GM21528 (cell line): Measurements from ENCODE around the gene MRGPRX2.

Experiments used
- ATAC-seq: cut with Tn5 transposase; IDR thresholded peaks from one replicate; pipeline ENCODE4 v1.9.1; 2021; ENCODE audit warnings: mild to moderate bottlenecking, moderate library complexity; ENCODE audit not compliant: unreplicated experiment, low FRiP score

The MRGPRX2 gene

GRCh38 chr11:19060629-19061028, at the start of gene MRGPRX2:
MRGPRX2 (minus strand) TSS chr11:19060717; CDS start chr11:19056402, 4,315 bp downstream.
- ATAC-seq: no peak

GRCh38 chr11:19110295-19110694, 49.8 kb upstream of the MRGPRX2 start:
- no peak for ATAC-seq

- no peak for ATAC-seq
These were observed 46.6 kb upstream of the MRGPRX2 start for GRCh38 chr11:19107125-19107524.

DNA sequence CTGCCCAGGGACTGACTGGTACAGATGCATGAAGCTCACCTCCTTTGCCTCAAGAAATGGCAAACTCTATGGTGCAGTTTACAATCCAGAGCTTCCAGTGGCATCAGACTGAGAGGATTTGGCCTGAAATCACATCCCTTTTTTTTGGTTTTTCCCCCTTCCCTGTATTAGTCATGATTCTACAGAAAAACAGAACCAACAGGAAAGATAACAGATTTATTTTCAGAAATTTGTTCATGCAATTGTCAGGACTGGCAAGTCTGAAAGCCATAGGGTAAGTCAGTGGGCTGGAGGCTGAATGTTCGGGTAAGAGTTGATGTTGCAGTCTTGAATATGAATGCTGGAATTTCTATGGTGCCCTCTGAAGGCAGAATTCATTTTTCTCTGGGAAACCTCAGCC, 44.5 kb upstream of the MRGPRX2 start:
- ATAC-seq: no peak

DNA sequence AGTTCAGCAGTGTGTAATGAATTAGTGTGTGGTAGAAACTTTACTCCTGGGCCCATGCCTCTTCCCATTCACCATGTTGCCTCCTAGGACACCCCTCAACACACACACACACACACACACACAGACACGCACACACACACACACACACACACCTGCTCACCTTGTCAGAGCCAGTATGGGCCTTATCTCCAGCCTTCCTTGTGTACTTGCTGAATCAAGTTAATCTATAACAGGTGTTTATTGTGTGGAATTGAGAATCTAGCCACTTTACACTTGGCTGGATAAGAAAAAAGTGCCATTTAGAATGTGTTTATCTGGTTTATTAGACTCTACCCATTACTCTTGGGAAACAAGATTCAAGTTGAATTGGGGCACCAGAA, 42.0 kb upstream of the MRGPRX2 start:
- ATAC-seq: no peak

GRCh38 chr11:19101796-19102520, 41.4 kb upstream of the MRGPRX2 start:
- no peak for ATAC-seq

GRCh38 chr11:19100885-19101284, 40.4 kb upstream of the MRGPRX2 start:
- ATAC-seq: no peak

- no peak for ATAC-seq
These were observed 38.6 kb upstream of the MRGPRX2 start for GRCh38 chr11:19099093-19099492.

DNA sequence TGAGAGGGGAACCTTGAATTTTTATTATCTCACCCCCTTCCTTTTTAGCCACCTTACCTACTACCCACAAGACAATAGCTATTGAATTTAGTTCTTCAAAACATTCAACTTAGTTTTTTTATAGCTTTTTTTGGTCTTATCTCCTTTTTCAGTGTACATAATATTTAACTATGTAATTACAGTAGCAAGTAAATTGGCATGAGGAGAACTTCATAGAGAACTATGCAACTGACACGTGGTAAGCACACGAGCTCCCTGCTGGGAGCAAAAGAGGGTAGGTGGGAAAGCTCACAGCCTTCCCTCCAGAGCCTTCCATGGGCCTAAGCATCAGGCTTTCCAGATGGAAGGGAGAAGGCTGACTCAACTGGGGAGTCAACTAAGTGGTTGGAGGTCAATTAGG, 34.3 kb upstream of the MRGPRX2 start:
- ATAC-seq: no peak

DNA sequence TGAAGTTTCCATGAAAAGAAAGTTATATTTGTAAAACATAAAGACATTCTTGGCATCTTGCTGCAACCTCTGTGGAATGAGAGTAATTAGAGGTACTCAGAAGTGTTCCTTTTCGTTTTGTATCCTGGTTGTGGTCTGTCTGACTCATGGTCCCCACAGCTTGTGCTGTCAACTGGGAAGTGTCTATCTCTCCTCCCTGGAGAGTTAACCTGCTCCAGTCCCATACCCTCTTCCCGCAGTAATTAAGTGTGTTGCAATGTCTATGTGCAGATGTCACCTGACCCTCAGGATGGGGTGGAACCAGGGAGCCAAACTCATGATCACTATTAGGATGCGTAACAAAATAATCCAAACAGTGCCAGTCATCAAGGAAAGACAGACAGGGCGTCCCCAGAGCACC, 33.5 kb upstream of the MRGPRX2 start:
- ATAC-seq: no peak

DNA sequence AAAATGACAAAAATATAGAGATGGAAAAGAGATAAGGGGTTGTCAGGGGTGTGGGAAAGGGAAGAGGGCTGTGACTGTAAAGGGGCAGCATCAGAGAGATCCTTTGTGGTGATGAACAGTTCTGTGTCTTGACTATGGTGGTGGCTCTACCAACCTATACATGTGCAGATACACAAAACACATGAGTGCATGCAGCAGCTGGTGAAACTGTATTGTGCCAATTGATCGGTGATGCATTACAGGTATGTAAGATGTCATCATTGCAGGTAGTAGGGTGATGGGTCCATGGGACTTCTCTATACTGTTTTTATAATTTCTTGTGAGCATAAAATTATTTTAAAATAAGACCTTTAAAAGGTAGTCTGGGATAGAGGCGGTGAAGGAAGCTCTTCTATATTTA, 32.3 kb upstream of the MRGPRX2 start:
- ATAC-seq: no peak

GRCh38 chr11:19092342-19092741, 31.8 kb upstream of the MRGPRX2 start:
- ATAC-seq: no peak

- ATAC-seq: no peak
These were observed 30.8 kb upstream of the MRGPRX2 start for GRCh38 chr11:19091366-19091765.

- no peak for ATAC-seq
These were observed 28.9 kb upstream of the MRGPRX2 start for GRCh38 chr11:19089421-19089820.

DNA sequence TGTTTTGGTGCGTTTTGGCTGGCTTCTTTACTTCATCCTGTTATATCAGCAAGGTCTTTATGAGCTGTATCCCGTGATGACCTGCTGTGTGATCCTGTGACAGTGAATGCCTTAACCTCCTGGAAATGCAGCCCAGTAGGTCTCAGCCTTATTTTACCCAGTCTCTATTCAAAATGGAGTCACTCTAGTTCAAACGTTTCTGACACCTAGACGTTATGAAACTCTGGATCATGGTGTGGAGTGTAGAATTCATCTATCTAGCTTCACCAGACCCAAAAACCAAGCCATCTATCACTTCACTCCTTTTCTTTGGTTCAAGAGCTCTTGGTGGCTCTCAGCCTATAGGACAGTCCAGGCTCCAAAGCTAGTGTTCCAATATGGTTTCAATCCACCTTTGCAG, 28.3 kb upstream of the MRGPRX2 start:
- no peak for ATAC-seq

- ATAC-seq: no peak
These were observed 27.1 kb upstream of the MRGPRX2 start for GRCh38 chr11:19087658-19088057.

DNA sequence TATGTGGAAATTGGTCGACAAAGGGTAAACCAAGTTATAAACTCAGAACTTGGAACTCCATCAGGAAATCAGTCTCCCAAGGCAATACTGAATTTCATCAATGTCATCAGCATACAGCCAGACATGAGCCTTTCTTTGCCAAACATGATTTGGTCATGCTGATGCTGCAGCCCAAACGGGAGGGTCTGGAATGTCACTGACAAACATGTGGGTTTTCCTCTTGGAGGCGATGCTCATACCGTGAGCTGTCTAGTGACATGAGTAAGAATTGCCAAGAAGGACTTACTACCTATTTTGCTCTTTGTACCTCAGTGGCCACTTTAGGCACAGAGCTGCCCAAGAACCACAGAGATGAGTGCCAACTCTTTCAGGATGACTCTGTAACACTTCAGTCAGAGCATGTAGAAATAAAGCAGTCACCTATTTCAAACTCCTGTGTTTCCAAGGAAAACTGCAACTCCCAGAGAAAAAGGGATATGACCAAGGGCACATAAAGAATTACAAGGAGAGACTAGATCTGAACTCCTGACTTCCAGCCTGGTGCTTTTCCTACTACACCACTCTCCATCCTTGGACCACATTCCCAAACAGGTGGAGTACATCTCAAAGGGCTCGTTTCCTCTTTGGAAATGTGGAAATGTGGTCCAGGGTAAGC, 24.3 kb upstream of the MRGPRX2 start:
- no peak for ATAC-seq

GRCh38 chr11:19083166-19083565, 22.6 kb upstream of the MRGPRX2 start:
- ATAC-seq: no peak

DNA sequence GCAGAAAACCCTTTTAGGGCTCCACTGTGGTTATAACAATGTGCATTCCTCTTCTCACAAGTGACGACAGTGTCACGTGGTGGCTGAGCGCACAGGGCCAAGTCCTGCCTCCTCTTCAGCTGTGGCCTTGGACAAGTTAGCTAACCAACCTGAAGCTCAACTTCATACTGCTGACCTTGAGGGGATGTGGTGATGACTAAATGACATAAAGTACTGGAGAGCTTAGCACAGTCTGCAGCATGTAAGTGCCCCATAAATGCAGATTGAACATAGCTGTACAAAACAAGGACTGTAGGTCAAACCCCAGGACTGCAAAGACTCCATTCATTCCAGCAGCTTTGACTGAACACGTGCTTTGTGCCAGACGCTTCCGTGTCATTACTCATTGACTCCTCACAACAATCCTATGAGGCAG, 20.1 kb upstream of the MRGPRX2 start:
- no peak for ATAC-seq

GRCh38 chr11:19079643-19080440, 19.3 kb upstream of the MRGPRX2 start:
- ATAC-seq: no peak

- no peak for ATAC-seq
These were observed 17.4 kb upstream of the MRGPRX2 start for GRCh38 chr11:19077965-19078364.
